ENCODE measurements around the gene IRF7. TPM values are rescaled to one million over a fixed set of nuclear protein-coding genes. Genes with fewer than 3 reads are reported as not detected.

Gene IRF7
- total and polyA plus RNA-seq, 9 of the 15 experiments (the other 6 are each of a cell fraction or from before 2014, with no cell fraction given), result 0.27 to 7.6 (median 1.8) TPM

GRCh38 chr11:614623-615503, 887 bp downstream of the IRF7 start (continued):
- TF ChIP-seq RBM22 (IDR thresholded peaks at IDR 0.05; ENCODE audit: low read depth, low read length, poor library complexity, severe bottlenecking) (peak; percentile 23), FIP1L1 (IDR thresholded peaks at IDR 0.05; ENCODE audit: low read depth, low read length, poor library complexity, severe bottlenecking) (peak; percentile 55), PYGO2 (tag; IDR thresholded peaks at IDR 0.05) (no peak), KHSRP (IDR thresholded peaks at IDR 0.05) (no peak), ETV5 (CRISPR knock-in tag; IDR thresholded peaks at IDR 0.05; ENCODE audit: low read depth) (no peak), BRF1 (IDR thresholded peaks at IDR 0.05; ENCODE audit: borderline replicate concordance, extremely low read depth, insufficient read length) (no peak)
- TF ChIP-seq, protein P1, sequence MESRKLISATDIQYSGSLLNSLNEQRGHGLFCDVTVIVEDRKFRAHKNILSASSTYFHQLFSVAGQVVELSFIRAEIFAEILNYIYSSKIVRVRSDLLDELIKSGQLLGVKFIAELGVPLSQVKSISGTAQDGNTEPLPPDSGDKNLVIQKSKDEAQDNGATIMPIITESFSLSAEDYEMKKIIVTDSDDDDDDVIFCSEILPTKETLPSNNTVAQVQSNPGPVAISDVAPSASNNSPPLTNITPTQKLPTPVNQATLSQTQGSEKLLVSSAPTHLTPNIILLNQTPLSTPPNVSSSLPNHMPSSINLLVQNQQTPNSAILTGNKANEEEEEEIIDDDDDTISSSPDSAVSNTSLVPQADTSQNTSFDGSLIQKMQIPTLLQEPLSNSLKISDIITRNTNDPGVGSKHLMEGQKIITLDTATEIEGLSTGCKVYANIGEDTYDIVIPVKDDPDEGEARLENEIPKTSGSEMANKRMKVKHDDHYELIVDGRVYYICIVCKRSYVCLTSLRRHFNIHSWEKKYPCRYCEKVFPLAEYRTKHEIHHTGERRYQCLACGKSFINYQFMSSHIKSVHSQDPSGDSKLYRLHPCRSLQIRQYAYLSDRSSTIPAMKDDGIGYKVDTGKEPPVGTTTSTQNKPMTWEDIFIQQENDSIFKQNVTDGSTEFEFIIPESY (CRISPR knock-in tag; IDR thresholded peaks at IDR 0.05), result peak; percentile 83
